Stimulated activated CD8-positive, alpha-beta memory T cell treated with anti-CD3 and anti-CD28 coated beads, Interleukin-15, amount 100 ng/mL, for 48 hours (primary cell): Measurements from ENCODE around the gene SLC11A2.
"Not testable (repeated sequence)": the region's sequence is repeated elsewhere in the genome, so short reads cannot be mapped to it uniquely, and the experiment has no call there.

ENCODE experiments used
- DNase-seq, 2 donors: peaks; one replicate each; pipeline ENCODE4 v3.0.0-alpha.2; 2020; ENCODE audit warnings: low read depth in 2 of 2

The SLC11A2 gene

DNA sequence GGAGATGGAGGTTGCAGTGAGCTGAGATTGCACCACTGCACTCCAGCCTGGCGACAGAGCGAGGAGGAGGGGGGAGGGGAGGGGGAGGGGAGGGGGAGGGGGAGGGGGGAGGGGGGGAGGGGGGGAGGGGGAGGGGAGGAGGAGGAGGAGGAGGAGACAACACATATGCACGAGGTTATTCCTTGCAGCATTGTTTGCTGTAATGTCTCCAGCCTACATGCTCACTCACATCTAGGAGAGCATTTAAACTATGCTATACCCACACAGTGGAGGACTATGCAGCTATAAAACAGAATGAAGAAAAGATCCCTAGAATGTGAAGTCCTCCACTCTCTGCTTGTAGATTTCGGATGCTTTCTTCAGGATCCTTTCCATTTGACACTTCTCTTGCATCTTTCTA lies 77.4 kb downstream of the SLC11A2 start:
- no peak for DNase-seq

DNA sequence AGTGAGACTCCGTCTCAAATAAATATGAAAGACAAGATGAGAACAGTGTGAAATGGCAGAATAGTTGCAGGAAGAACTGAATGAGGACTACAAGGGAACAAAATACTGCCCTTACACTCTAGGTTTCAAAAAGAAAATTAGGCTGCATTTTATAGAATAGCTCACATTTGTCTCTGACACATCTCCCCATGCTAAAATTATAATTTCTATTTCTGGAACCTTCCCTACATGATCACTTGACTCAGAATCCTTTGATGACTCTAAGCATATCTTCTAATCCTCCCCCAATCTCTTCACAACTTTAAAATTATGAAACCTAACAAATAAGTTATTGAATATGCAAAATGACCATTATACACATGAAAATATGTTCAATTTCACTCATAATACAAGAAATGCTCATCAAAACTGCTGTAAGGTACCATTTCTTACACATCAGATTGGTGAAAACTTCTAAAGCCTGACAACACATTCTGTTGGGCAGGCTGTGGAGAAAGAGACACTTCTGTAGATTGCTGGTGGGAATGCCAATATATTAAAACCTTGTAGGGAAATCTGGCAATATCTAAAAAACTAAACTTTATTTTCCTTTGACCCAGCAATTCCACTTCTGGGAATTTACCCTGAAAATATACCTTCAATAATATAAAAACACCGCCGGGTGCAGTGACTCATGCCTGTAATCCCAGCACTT lies 78.1 kb downstream of the SLC11A2 start:
- DNase-seq = no peak

DNA sequence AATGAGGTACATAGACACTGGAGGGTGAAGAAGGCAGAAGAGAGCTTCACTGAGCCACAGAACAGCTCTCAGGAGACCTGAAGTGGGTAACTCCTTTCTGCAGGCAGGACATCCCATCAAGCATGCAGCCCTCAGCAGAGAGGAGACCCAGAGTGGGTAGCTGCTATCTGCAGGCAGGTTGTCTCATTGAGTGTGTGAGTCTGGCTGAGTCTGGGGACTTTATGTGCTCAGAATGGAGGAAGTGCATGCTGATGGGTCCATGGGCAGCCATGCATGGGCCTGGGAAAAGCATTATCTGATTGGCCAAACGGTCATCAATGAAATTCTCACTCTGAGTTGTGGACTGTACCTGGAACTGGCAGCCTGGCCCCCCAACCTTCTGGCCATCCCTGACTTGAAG lies 88.5 kb downstream of the SLC11A2 start:
- DNase-seq = no peak

DNA sequence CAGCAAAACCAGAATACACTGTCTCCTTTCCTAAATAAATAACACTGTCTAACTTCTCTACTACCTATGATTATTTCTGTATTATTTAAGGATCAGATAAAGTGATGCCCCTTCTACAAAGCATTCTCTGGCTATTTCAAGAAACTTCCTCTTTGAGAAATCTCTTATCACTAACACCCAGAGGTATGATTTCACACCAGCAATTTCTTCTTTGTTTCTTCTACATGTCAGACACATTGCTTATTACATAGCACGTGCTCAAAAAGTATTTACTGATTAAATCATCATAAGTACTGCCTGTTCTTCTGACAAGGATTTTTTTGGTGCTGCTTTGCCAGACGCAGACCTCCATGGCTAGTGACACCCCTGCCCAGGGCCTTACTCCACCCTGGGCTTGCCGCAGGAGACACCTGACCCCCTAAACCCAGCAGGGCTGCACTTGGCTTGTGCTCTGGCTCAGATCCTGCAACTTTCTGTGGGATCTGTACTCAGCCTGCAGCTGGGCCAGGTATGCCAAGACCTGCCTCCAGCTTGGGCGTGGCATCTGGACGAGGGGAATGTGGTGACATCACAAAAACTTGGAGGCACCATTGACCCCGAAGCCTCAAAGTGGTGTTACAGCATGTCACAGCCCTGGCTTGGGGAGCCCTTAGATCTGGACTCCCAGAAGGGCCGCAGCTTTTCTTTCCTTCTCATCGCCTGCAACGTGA lies 89.2 kb downstream of the SLC11A2 start:
- no peak for DNase-seq

DNA sequence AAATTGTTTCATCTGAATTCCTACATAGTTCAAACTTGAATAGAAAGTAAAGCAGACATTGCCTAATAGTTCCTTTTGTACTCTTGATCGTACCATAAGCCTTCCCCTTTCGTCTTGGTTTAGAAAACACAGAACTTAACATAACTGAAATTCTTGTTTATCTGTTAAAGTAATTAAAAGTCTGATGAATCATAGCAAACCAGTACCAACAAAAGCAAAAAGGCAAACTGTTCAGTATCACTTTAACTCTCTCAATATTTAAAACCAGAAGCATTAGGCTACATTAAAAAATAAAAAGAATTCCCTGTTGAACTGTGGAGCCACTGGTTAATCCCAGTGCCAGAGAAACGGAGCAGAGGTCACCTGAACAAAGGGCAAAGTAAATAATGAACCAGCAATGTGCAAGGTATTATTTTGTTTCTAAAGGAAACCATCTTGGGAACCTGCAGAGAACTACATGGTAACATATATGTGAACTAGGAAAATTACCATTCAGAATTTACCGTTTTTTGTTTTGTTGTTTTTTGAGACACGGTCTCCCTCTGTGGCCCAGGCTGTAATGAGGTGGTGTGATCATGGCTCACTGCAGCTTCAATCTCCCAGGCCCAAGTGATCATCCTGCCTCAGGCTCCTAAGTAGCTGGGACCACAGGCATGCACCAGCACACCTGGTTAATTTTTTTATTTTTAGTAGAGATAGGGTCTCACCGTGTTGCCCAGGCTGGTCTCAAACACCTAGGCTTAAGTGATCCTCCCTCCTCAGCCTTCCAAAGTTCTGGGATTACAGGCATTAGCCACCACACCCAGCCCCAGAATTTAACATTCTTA lies 91.0 kb downstream of the SLC11A2 start:
- no peak for DNase-seq

DNA sequence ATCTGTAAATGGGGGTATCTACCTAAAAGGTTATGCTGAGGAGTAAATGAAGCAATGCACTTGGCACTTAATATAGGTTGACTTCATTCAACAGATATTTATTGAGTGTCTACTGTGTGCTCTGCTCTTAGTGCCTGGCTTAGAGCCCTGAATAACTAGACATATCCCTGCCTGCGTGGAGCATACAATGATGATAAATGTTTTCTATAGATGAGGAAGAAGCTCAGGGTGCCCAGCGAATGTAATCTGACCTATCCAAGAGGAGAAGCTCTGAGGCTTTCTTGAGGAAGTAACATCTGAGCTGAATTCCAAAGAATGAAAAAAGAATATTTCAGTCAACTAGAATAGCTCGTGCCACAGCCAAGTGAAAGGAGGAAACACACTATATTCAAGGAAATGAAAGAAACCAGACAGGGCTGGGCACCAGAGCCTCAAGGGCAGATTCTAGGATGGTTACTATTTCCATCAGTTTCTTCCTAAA lies 91.8 kb downstream of the SLC11A2 start:
- DNase-seq = no peak

DNA sequence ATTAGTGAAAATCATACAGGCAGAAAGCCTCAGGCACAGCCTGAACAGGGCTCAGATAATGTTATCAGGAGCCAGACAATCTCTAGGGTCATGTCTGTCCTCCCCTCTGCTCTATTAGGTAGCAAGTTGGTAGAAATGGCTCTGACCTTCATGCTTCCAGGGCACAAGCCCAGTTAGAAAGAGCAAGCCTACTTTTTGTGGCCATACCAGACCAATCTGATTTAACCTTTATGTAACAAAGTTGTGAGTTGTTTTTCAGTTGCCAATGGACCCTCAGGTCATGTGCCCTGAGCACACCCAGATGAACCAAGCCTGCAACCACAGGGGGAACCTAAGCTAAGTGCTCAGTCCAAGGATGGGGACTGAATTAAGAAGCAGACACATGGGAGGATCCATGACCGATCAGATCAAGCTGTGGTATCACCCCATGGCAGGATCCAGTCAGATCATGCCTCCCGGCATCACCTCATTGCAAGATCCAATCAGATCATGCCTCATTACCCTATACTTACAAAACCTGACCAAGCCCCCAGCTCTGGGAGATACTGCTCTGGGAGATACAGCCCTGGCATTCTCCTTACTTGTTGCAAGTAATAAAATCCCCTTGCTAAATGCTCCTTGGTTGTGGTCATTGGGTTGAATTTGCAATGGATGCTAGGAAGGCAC lies 92.6 kb downstream of the SLC11A2 start:
- no peak for DNase-seq

DNA sequence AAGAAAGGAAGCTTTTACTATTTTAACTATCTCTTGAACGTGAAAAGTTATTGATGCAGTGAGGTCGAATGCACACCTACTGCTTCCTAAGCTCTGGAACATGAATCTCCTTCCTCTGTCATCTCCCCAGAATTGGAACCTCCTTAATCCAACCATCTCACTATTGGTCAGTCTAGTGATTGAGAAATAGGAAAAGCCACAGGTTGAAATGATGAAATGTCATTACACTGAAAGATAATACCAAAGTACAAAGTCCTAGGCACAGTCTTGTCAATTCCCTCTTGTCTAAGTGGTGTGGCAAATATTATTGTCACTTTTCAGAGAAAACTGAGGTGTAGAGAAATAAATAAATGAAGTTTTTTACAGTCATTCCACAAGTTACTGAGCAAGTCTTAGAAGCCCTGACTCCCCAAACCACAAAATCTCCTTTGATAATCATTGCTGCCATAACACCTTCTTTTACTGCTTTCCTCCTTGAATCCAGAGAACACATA lies 93.3 kb downstream of the SLC11A2 start:
- DNase-seq = no peak

DNA sequence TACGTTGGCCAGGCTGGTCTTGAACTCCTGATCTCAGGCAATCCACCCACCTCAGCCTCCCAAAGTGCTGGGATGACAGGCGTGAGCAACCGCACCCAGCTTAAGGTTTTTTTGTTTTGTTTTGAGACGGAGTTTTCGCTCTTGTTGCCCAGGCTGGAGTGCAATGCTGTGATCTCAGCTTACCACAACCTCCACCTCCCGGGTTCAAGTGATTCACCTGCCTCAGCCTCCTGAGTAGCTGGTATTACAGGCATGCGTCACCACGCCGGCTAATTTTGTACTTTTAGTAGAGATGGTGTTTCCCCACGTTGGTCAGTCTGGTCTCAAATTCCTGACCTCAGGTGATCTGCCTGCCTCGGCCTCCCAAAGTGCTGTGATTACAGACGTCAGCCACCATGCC lies 95.7 kb downstream of the SLC11A2 start:
- not testable (repeated sequence) for DNase-seq

DNA sequence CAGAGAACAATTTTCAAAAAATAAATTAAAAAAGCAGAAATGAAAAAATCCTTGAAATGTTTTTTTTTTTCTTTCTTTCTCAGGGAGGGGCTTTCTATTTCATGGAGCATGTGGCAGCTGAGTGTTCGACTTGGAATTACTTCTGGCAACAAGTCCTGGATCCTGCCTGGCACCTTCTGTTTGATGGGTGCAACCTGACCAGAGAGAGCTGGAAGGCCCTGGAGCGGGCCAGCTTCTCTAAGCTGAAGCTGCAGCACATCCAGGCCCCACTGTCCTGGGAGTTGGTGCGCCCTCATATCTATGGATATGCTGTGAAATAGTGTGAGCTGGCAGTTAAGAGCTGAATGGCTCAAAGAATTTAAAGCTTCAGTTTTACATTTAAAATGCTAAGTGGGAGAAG lies 96.4 kb downstream of the SLC11A2 start:
- DNase-seq = no peak
